Left lung (tissue), 10 donors: Measurements from ENCODE around the gene PPP1R14B. TPM values are rescaled to one million over a fixed set of nuclear protein-coding genes. Genes with fewer than 3 reads are reported as not detected.
A peak's percentile ranks its signal among the peaks of the same experiment; 100 is the strongest.

ENCODE experiments used
- ATAC-seq: fragments of 200-7000 bp; cut with Tn5 transposase; one replicate; pipeline ENCODE4 v1.9.1; 2020; ENCODE audit warnings: moderate library complexity
- DNase-seq, 4 donors: peaks; one replicate each; pipeline ENCODE4 v3.0.0-alpha.2; 2013 to 2020
- H3K27ac ChIP-seq, 2 donors: fragments of 200-600 bp; sonication (generic) in 1 of 2; one replicate each; pipeline versions ENCODE4 v1.5.0 to v1.8.0; 2020 to 2021
- H3K27me3 ChIP-seq, 2 donors: fragments of 200-600 bp; sonication (generic) in 1 of 2; one replicate each; pipeline versions ENCODE4 v1.5.0 to v1.8.0; 2020 to 2021
- H3K36me3 ChIP-seq, 2 donors: fragments of 200-600 bp; sonication (generic) in 1 of 2; one replicate each; pipeline versions ENCODE4 v1.5.0 to v1.8.0; 2020 to 2021
- H3K4me1 ChIP-seq, 2 donors: fragments of 200-600 bp; one replicate each; pipeline ENCODE4 v1.8.0; 2021
- H3K4me3 ChIP-seq, 2 donors: fragments of 200-600 bp; sonication (generic) in 1 of 2; one replicate each; pipeline versions ENCODE4 v1.5.0 to v1.8.0; 2020 to 2021; ENCODE audit warnings: mild to moderate bottlenecking in 1 of 2
- H3K9me3 ChIP-seq, 2 donors: fragments of 200-600 bp; sonication (generic) in 1 of 2; one replicate each; pipeline versions ENCODE4 v1.5.0 to v1.8.0; 2020 to 2021
- intact Hi-C, 2 donors: fragments of 100-400 bp; cut with DNase I; formaldehyde crosslinking; loops; one replicate each; pipeline versions ENCODE4 v1.11.2 to v1.14.2; 2022
- polyA plus RNA-seq, 6 donors: library from polyadenylated mRNA; unstranded; fragments of 120-200 nt; gene quantifications; one replicate each; pipeline ENCODE4 v1.2.1, GENCODE V29; 2013; ENCODE audit not compliant: insufficient read length in 6 of 6
- total RNA-seq, 2 donors: library from RNA; stranded (reverse); fragmentation: NEBNext Ultra II Directional; extraction: Animal tissue kit (Norgen Biotek cat#: 25700); gene quantifications; one replicate each; pipeline ENCODE4 v1.2.1, GENCODE V29; 2021
- TF ChIP-seq, protein P1 (sequence below), 2 donors: fragments of 200-600 bp; sonication (generic) in 1 of 2; IDR thresholded peaks; one replicate each; pipeline versions ENCODE4 v1.5.0 to v1.8.0; 2021; ENCODE audit warnings: antibody characterized with exemption in 2 of 2
- donor health status: DM: no; HTN: yes; CAD: no.
- donor health status: DM: no; HTN: no; CAD: no.

Gene PPP1R14B
- total and polyA plus RNA-seq, 8 donors: 56.7 to 200 (median 83.4) TPM

DNA sequence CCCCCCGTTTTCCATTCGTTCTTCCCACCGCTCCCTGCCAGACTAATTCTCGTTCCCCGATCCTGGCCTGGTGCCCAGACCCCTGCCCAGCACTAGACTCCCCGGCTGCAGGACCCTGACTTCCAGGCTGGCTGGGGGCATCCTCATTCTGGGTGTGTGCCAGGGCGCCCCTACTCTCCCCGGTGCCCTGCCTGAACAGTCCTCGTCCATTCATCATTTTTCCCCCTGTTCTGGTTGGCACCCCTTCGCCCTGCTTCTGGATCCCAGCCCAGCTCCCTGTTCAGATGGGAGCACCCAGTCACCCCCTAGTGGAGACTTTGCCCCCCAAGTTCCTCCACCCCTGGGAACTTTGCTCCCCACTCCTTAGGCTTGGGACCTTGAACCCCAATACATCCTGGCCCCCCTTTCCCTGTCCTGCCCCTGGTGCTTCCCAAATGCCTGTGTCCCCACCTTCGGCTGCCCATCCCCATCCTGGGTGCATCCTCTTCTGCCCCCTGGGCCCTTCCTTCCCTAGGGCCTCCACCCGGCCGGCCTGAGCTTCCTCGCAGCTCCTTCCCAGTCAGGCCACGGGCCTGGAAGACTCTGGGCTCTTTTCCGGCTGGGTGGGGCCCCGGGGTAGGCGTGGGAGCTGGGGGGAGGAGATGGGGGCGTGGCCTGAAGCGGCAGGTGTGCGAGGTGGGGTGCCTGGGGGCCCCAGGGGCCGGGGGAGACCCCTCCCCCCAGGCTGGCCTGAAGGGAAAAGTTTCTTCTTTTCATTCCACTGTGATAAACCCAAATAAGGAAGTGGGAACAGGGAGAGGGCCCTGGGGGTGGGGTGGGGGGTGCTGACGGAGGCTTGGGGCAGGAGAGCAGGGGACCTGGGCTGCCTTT, 5.5 kb upstream of the PPP1R14B start:
- intact Hi-C loops: no loop called here
- Histone ChIP-seq H3K27me3 (no peaks in the 10 kb centered on the region), H3K4me3 (peak overlapping the region; percentile 82 to 87), H3K36me3 (peaks cover 0 to 31% of the 10 kb centered on the region in 2 donors), H3K9me3 (no peaks in the 10 kb centered on the region), H3K4me1 (peaks cover 9 to 43% of the 10 kb centered on the region in 2 donors), H3K27ac (peak overlapping the region; percentile 56 to 73)
- TF ChIP-seq, protein P1, sequence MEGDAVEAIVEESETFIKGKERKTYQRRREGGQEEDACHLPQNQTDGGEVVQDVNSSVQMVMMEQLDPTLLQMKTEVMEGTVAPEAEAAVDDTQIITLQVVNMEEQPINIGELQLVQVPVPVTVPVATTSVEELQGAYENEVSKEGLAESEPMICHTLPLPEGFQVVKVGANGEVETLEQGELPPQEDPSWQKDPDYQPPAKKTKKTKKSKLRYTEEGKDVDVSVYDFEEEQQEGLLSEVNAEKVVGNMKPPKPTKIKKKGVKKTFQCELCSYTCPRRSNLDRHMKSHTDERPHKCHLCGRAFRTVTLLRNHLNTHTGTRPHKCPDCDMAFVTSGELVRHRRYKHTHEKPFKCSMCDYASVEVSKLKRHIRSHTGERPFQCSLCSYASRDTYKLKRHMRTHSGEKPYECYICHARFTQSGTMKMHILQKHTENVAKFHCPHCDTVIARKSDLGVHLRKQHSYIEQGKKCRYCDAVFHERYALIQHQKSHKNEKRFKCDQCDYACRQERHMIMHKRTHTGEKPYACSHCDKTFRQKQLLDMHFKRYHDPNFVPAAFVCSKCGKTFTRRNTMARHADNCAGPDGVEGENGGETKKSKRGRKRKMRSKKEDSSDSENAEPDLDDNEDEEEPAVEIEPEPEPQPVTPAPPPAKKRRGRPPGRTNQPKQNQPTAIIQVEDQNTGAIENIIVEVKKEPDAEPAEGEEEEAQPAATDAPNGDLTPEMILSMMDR (IDR thresholded peaks at IDR 0.05): peak; percentile 12 to 29
- DNase-seq (peak in 3 of 4 donors; percentile 25 to 89 (median 79)), ATAC-seq (peak; percentile 70)

DNA sequence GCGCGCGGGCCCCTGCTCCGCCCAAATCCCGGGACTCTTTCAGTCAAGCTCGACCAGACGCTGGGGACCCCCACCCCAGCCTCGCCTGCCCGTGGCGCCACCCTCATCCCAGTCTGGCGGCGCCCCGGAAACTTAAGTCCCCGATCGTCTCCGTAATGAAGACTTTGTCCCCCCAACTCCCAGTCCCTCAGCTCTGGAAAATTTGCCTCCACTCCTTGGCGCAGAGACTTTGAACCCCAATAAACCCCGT, 4.9 kb upstream of the PPP1R14B start:
- Histone ChIP-seq H3K27me3 (no peaks in the 10 kb centered on the region), H3K4me3 (peak overlapping the region; percentile 82 to 87), H3K27ac (peak overlapping the region; percentile 56 to 73), H3K9me3 (no peaks in the 10 kb centered on the region), H3K4me1 (peaks cover 9 to 47% of the 10 kb centered on the region in 2 donors), H3K36me3 (peaks cover 0 to 25% of the 10 kb centered on the region in 2 donors)
- TF ChIP-seq, protein P1 (IDR thresholded peaks at IDR 0.05): no peak
- intact Hi-C loops: no loop called here
- DNase-seq (no peak), ATAC-seq (no peak)

DNA sequence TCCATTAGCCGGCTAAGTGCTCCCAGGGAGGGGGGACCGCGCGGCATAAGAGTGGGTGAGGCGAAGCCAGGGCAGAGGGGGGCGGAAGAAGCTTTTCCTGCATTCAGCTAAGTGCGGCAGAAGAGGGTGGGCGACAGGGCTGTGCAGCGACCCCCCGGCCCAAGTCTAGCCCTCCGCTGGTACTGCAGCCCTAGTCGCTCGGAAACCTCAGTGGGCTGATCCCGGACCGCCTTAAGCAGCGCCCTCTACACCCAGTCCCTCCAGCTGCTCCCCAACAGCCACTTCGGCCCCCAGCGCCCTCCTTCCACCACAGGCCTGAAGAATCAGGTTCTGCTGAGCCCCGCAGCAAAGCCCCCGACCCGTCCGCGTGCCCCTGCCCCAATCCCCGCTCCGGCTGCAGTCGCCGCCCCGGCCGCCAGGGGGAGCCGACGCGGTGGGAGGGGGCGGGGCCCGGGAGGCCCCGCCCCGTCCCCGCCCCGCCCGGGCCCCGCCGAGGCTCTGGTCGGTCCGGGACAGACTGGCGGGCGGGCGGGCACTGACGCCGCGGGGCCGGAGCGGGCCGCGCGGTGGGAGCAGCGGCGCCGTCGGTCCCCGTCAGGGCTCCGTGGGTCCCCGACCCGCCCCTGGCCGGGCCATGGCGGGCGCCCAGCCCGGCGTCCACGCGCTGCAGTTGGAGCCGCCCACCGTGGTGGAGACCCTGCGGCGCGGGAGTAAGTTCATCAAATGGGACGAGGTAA, 4.4 kb upstream of the PPP1R14B start, which contains the start of gene PLCB3:
TSS of gene PLCB3 (plus strand) at position 515 of the 737 bp plus-strand sequence. CDS start at position 635, 120 bp downstream.
- H3K27me3 ChIP-seq: no peaks in the 10 kb centered on the region
- H3K36me3 ChIP-seq: peaks cover 0 to 20% of the 10 kb centered on the region in 2 donors
- no peaks in the 10 kb centered on the region for H3K9me3 ChIP-seq
- peak within 1 kb of the TSS; percentile 82 to 87 for H3K4me3 ChIP-seq
- TF ChIP-seq, protein P1 (IDR thresholded peaks at IDR 0.05): peak; percentile 79 to 89
- peak within 1 kb of the TSS; percentile 56 to 73 for H3K27ac ChIP-seq
- ATAC-seq: peak; percentile 71
- intact Hi-C loops: no loop called here
- peak in 3 of 4 donors; percentile 54 to 93 (median 59) for DNase-seq
- H3K4me1 ChIP-seq: peaks cover 9 to 49% of the 10 kb centered on the region in 2 donors

DNA sequence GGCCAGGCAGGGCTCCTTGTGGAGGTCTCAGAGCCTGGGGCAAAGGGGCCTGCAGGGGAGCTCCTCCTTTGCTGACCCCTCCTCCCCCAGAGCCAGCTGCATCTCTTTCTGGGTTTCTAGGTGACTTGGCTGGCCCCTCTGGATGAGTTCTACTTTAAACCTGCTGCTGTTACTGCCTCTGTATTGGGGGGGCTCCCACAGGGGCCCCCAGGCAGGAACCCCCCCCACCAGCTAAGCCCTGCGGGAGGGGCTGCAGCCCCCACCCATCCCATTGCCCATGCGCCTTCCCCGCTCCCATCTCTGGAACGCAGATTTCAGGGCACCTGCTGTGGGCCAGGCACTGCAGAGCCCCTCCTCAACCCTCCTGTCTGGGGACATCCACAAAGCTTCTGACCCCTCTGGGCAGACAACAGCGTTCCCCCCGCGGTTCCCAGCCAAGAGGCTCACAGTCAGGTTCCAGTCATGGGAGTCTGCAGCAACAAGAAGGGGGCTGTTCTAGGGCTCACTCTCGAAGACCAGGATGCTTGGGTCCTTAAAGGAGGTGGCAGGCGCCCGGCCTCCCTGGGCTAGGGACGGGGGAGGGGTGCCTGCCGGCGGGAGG, 3.8 kb upstream of the PPP1R14B start:
- Histone ChIP-seq H3K9me3 (no peaks in the 10 kb centered on the region), H3K36me3 (peaks cover 0 to 14% of the 10 kb centered on the region in 2 donors), H3K27ac (no peak overlapping the region), H3K4me3 (peak overlapping the region; percentile 27 to 87), H3K4me1 (peaks cover 9 to 55% of the 10 kb centered on the region in 2 donors), H3K27me3 (no peaks in the 10 kb centered on the region)
- intact Hi-C loops: no loop called here
- ATAC-seq (no peak), DNase-seq (peak in 1 of 4 donors; percentile 65)
- TF ChIP-seq, protein P1 (IDR thresholded peaks at IDR 0.05): no peak
